HEK293 (cell line): ENCODE data around the gene CKS1B.

ENCODE experiments used
- BCL11B ChIP-seq: fragments of 450-650 bp; formaldehyde crosslinking; IDR thresholded peaks from 2 replicates; pipeline ENCODE4 v1.5.1; 2016; ENCODE audit warnings: low read depth, missing biosample characterization, missing genetic modification characterization
- EGR2 ChIP-seq: fragments of 450-650 bp; formaldehyde crosslinking; IDR thresholded peaks from 2 replicates; pipeline ENCODE4 v1.5.1; 2016; ENCODE audit warnings: low read depth, missing biosample characterization, missing genetic modification characterization
- GLIS2 ChIP-seq: fragments of 450-650 bp; formaldehyde crosslinking; IDR thresholded peaks from 2 replicates; pipeline ENCODE4 v1.5.1; 2016; ENCODE audit warnings: missing biosample characterization, missing genetic modification characterization
- IKZF3 ChIP-seq: fragments of 450-650 bp; IDR thresholded peaks from 2 replicates; pipeline ENCODE4 v1.5.0; 2018; ENCODE audit warnings: missing biosample characterization, mild to moderate bottlenecking, missing genetic modification characterization, moderate library complexity
- ZFP69B ChIP-seq: fragments of 450-650 bp; formaldehyde crosslinking; IDR thresholded peaks from 2 replicates; pipeline ENCODE4 v1.5.1; 2016; ENCODE audit warnings: missing biosample characterization, missing genetic modification characterization
- ZIC2 ChIP-seq: fragments of 450-650 bp; formaldehyde crosslinking; IDR thresholded peaks from 2 replicates; pipeline ENCODE4 v1.5.1; 2016; ENCODE audit warnings: missing biosample characterization, missing genetic modification characterization
- ZNF10 ChIP-seq: fragments of 450-650 bp; formaldehyde crosslinking; IDR thresholded peaks from 2 replicates; pipeline ENCODE4 v1.5.1; 2017; ENCODE audit warnings: missing biosample characterization, missing genetic modification characterization
- ZNF132 ChIP-seq: fragments of 450-650 bp; formaldehyde crosslinking; IDR thresholded peaks from 2 replicates; pipeline ENCODE4 v1.5.1; 2017; ENCODE audit warnings: missing biosample characterization, missing genetic modification characterization, borderline replicate concordance
- ZNF155 ChIP-seq: fragments of 450-650 bp; formaldehyde crosslinking; IDR thresholded peaks from 2 replicates; pipeline ENCODE4 v1.5.1; 2016; ENCODE audit warnings: missing biosample characterization, missing genetic modification characterization
- ZNF311 ChIP-seq: fragments of 450-650 bp; formaldehyde crosslinking; IDR thresholded peaks from 2 replicates; pipeline ENCODE4 v1.5.1; 2017; ENCODE audit warnings: missing biosample characterization, missing genetic modification characterization, borderline replicate concordance
- ZNF398 ChIP-seq: fragments of 450-650 bp; formaldehyde crosslinking; IDR thresholded peaks from 2 replicates; pipeline ENCODE4 v1.5.1; 2017; ENCODE audit warnings: missing biosample characterization, missing genetic modification characterization
- ZNF416 ChIP-seq: fragments of 450-650 bp; formaldehyde crosslinking; IDR thresholded peaks from 2 replicates; pipeline ENCODE4 v1.5.1; 2016; ENCODE audit warnings: missing biosample characterization, missing genetic modification characterization
- ZNF423 ChIP-seq: fragments of 450-650 bp; formaldehyde crosslinking; IDR thresholded peaks from 2 replicates; pipeline ENCODE4 v1.5.1; 2016; ENCODE audit warnings: missing biosample characterization, missing genetic modification characterization
- ZNF658 ChIP-seq: fragments of 450-650 bp; formaldehyde crosslinking; IDR thresholded peaks from 2 replicates; pipeline ENCODE4; 2016; ENCODE audit warnings: missing biosample characterization, missing genetic modification characterization
- TF ChIP-seq, protein P1 (sequence below): fragments of 450-650 bp; formaldehyde crosslinking; IDR thresholded peaks from 2 replicates; pipeline ENCODE4 v1.5.1; 2016; ENCODE audit warnings: missing biosample characterization, missing genetic modification characterization
- TF ChIP-seq, protein P2 (sequence below): fragments of 450-650 bp; formaldehyde crosslinking; conservative IDR thresholded peaks from 2 replicates; pipeline ENCODE4 v1.5.1; 2016; ENCODE audit warnings: low read depth, missing biosample characterization, missing genetic modification characterization
- TF ChIP-seq, protein P3 (sequence below): fragments of 450-650 bp; formaldehyde crosslinking; IDR thresholded peaks from 2 replicates; pipeline ENCODE4 v1.5.1; 2016; ENCODE audit warnings: missing biosample characterization, missing genetic modification characterization
- TF ChIP-seq, protein P4 (sequence below): fragments of 450-650 bp; formaldehyde crosslinking; IDR thresholded peaks from 2 replicates; pipeline ENCODE4 v1.5.1; 2016; ENCODE audit warnings: missing biosample characterization, missing genetic modification characterization
- TF ChIP-seq, protein P5 (sequence below): fragments of 450-650 bp; formaldehyde crosslinking; IDR thresholded peaks from 2 replicates; pipeline ENCODE4 v1.5.1; 2016; ENCODE audit warnings: missing biosample characterization, missing genetic modification characterization

The CKS1B gene

DNA sequence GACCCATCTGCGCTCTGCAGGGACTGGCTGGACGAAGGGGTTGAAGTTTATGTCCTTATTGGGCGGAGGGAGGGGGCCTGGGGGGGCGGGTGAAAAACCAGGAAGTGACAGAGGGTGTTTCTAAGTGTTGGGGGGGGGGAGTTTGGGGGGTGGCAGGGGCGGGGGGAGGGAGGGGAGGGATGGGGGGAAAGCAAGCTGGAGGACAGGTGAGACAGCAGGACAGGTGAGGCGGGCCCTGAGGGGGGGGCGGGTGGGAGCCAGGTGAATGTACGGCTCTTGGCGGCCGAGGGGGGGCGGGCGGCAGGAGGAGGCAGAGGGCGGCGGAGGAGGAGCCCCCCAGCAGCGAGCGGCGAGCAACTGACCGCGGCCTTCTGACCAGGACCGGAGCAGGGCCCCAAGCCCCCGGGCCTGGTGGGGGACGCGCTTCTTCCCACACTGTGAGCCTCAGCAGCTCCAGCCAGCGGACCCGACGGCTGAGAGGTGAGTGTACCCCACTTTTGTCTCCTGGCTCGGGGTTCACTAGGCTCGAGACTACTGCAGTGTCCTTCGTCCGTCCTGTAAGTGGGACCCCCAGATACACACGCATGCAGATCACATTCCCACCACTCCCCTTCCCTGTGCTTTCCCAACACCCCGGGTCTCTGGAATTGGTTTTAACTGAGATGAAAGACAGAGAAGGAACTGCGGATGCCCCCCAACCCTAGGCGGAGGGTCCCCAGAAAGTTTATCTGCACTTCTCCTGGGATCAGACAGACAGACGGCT lies 28.2 kb downstream of the CKS1B start, which contains the start of gene ZBTB7B (continued):
- TF ChIP-seq EGR2 (tag by site-specific recombination): 0 out of 2 replicates have a peak, but pooled peaks have one; percentile 4
- peak; percentile 64; the same call in 1 of the 2 replicates for TF ChIP-seq BCL11B
- TF ChIP-seq ZFP69B (tag by site-specific recombination): peak; percentile 32; the same call in 1 of the 2 replicates
- TF ChIP-seq, protein P1, sequence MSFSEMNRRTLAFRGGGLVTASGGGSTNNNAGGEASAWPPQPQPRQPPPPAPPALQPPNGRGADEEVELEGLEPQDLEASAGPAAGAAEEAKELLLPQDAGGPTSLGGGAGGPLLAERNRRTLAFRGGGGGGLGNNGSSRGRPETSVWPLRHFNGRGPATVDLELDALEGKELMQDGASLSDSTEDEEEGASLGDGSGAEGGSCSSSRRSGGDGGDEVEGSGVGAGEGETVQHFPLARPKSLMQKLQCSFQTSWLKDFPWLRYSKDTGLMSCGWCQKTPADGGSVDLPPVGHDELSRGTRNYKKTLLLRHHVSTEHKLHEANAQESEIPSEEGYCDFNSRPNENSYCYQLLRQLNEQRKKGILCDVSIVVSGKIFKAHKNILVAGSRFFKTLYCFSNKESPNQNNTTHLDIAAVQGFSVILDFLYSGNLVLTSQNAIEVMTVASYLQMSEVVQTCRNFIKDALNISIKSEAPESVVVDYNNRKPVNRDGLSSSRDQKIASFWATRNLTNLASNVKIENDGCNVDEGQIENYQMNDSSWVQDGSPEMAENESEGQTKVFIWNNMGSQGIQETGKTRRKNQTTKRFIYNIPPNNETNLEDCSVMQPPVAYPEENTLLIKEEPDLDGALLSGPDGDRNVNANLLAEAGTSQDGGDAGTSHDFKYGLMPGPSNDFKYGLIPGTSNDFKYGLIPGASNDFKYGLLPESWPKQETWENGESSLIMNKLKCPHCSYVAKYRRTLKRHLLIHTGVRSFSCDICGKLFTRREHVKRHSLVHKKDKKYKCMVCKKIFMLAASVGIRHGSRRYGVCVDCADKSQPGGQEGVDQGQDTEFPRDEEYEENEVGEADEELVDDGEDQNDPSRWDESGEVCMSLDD (tag by site-specific recombination): peak; percentile 99
- no peak for TF ChIP-seq ZNF658
- no peak for TF ChIP-seq ZNF10
- TF ChIP-seq, protein P2, sequence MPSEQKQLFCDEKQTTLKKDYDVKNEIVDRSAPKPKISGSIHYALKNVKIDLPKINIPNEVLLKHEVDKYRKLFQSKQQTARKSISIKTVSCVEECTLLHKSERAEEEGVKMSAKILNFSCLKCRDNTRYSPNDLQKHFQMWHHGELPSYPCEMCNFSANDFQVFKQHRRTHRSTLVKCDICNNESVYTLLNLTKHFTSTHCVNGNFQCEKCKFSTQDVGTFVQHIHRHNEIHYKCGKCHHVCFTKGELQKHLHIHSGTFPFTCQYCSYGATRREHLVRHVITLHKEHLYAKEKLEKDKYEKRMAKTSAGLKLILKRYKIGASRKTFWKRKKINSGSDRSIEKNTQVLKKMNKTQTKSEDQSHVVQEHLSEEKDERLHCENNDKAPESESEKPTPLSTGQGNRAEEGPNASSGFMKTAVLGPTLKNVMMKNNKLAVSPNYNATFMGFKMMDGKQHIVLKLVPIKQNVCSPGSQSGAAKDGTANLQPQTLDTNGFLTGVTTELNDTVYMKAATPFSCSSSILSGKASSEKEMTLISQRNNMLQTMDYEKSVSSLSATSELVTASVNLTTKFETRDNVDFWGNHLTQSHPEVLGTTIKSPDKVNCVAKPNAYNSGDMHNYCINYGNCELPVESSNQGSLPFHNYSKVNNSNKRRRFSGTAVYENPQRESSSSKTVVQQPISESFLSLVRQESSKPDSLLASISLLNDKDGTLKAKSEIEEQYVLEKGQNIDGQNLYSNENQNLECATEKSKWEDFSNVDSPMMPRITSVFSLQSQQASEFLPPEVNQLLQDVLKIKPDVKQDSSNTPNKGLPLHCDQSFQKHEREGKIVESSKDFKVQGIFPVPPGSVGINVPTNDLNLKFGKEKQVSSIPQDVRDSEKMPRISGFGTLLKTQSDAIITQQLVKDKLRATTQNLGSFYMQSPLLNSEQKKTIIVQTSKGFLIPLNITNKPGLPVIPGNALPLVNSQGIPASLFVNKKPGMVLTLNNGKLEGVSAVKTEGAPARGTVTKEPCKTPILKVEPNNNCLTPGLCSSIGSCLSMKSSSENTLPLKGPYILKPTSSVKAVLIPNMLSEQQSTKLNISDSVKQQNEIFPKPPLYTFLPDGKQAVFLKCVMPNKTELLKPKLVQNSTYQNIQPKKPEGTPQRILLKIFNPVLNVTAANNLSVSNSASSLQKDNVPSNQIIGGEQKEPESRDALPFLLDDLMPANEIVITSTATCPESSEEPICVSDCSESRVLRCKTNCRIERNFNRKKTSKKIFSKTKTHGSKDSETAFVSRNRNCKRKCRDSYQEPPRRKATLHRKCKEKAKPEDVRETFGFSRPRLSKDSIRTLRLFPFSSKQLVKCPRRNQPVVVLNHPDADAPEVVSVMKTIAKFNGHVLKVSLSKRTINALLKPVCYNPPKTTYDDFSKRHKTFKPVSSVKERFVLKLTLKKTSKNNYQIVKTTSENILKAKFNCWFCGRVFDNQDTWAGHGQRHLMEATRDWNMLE (tag by site-specific recombination): no peak
- TF ChIP-seq, protein P3, sequence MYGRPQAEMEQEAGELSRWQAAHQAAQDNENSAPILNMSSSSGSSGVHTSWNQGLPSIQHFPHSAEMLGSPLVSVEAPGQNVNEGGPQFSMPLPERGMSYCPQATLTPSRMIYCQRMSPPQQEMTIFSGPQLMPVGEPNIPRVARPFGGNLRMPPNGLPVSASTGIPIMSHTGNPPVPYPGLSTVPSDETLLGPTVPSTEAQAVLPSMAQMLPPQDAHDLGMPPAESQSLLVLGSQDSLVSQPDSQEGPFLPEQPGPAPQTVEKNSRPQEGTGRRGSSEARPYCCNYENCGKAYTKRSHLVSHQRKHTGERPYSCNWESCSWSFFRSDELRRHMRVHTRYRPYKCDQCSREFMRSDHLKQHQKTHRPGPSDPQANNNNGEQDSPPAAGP (tag by site-specific recombination): no peak
- no peak for TF ChIP-seq ZIC2 (tag by site-specific recombination)
- TF ChIP-seq ZNF155: no peak
- TF ChIP-seq, protein P4, sequence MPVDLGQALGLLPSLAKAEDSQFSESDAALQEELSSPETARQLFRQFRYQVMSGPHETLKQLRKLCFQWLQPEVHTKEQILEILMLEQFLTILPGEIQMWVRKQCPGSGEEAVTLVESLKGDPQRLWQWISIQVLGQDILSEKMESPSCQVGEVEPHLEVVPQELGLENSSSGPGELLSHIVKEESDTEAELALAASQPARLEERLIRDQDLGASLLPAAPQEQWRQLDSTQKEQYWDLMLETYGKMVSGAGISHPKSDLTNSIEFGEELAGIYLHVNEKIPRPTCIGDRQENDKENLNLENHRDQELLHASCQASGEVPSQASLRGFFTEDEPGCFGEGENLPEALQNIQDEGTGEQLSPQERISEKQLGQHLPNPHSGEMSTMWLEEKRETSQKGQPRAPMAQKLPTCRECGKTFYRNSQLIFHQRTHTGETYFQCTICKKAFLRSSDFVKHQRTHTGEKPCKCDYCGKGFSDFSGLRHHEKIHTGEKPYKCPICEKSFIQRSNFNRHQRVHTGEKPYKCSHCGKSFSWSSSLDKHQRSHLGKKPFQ (tag by site-specific recombination): no peak
- TF ChIP-seq IKZF3: peak; percentile 59; the same call in 1 of the 2 replicates
- no peak for TF ChIP-seq ZNF416 (tag by site-specific recombination)
- TF ChIP-seq, protein P5, sequence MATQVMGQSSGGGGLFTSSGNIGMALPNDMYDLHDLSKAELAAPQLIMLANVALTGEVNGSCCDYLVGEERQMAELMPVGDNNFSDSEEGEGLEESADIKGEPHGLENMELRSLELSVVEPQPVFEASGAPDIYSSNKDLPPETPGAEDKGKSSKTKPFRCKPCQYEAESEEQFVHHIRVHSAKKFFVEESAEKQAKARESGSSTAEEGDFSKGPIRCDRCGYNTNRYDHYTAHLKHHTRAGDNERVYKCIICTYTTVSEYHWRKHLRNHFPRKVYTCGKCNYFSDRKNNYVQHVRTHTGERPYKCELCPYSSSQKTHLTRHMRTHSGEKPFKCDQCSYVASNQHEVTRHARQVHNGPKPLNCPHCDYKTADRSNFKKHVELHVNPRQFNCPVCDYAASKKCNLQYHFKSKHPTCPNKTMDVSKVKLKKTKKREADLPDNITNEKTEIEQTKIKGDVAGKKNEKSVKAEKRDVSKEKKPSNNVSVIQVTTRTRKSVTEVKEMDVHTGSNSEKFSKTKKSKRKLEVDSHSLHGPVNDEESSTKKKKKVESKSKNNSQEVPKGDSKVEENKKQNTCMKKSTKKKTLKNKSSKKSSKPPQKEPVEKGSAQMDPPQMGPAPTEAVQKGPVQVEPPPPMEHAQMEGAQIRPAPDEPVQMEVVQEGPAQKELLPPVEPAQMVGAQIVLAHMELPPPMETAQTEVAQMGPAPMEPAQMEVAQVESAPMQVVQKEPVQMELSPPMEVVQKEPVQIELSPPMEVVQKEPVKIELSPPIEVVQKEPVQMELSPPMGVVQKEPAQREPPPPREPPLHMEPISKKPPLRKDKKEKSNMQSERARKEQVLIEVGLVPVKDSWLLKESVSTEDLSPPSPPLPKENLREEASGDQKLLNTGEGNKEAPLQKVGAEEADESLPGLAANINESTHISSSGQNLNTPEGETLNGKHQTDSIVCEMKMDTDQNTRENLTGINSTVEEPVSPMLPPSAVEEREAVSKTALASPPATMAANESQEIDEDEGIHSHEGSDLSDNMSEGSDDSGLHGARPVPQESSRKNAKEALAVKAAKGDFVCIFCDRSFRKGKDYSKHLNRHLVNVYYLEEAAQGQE (tag by site-specific recombination): 0 out of 2 replicates have a peak, but pooled peaks have one; percentile 13
- peak; percentile 44; the same call in 1 of the 2 replicates for TF ChIP-seq GLIS2 (tag by site-specific recombination)
- no peak for TF ChIP-seq ZNF132
- TF ChIP-seq ZNF311 (tag by site-specific recombination): no peak
- TF ChIP-seq ZNF423 (tag by site-specific recombination): no peak
- TF ChIP-seq ZNF398 (tag by site-specific recombination): no peak
- TF ChIP-seq, all 188 proteins: peak for 13
